Body of pancreas (tissue), 4 donors: ENCODE measurements around the gene GTPBP1. TPM values are rescaled to one million over a fixed set of nuclear protein-coding genes. Genes with fewer than 3 reads are reported as not detected.

Source experiments
- ATAC-seq: fragments of 150-250 bp; one replicate; pipeline ENCODE4 v1.9.1; 2016
- DNase-seq, 4 donors: peaks; one replicate each; pipeline ENCODE4 v3.0.0-alpha.2; 2019
- H3K27ac ChIP-seq, 4 donors: fragments of 200-600 bp; sonication (generic); 1 replicate in 3 of 4; 2 replicates in 1 of 4; pipeline versions ENCODE4 v1.5.1 to v1.6.1; 2016 to 2019; ENCODE audit warnings: mild to moderate bottlenecking in 1 of 4, mixed read lengths in 1 of 4, moderate library complexity in 1 of 4
- H3K27me3 ChIP-seq, 2 donors: fragments of 200-600 bp; sonication (generic); one replicate each; pipeline ENCODE4 v1.6.0; 2016; ENCODE audit warnings: mild to moderate bottlenecking in 1 of 2
- H3K36me3 ChIP-seq, 2 donors: fragments of 200-600 bp; sonication (generic); replicated peaks in 1 of 2; 2 replicates each; pipeline ENCODE4 v1.5.1; 2016; ENCODE audit warnings: low read depth in 2 of 2; ENCODE audit not compliant: insufficient read depth in 1 of 2
- H3K4me1 ChIP-seq: fragments of 200-600 bp; sonication (generic); one replicate; pipeline ENCODE4 v1.6.0; 2016
- H3K4me3 ChIP-seq, 2 donors: fragments of 200-600 bp; sonication (generic); 1 replicate in 1 of 2; 2 replicates in 1 of 2; pipeline ENCODE4 v1.5.1; 2016 to 2019
- H3K9me3 ChIP-seq, 3 donors: fragments of 200-600 bp; sonication (generic); 1 replicate in 2 of 3; 2 replicates in 1 of 3; pipeline ENCODE4 v1.5.1; 2016
- POLR2A ChIP-seq, 3 donors: fragments of 450-650 bp; IDR thresholded peaks; one replicate each; pipeline ENCODE4 v1.6.1; 2016; ENCODE audit warnings: antibody characterized with exemption in 3 of 3, mild to moderate bottlenecking in 2 of 3
- WGBS, 2 donors: methylation state at CpG; one replicate each; pipeline ENCODE4 v1.1.5; 2017; 5-methylcytosine and 5-hydroxymethylcytosine counted together
- intact Hi-C: fragments of 100-400 bp; cut with DNase I; formaldehyde crosslinking; loops from one replicate; pipeline ENCODE4 v1.15.1; 2023
- total RNA-seq, 2 donors: library from RNA; depleted of rRNA; stranded (reverse); fragments of >200 nt; gene quantifications; one replicate each; pipeline ENCODE4 v1.1.0, GENCODE V29; 2016
- TF ChIP-seq, protein P1 (sequence below), 7 experiments: fragments of 450-650 bp in 4 of 7; fragments of 200-600 bp in 3 of 7; sonication (generic) in 3 of 7; IDR thresholded peaks; one replicate each; pipeline ENCODE4 v1.5.1; 2016 to 2019; ENCODE audit warnings: antibody characterized with exemption in 7 of 7

The GTPBP1 gene
- total RNA-seq, 2 donors from 2014 or later, result 34.0 to 53.4 TPM

DNA sequence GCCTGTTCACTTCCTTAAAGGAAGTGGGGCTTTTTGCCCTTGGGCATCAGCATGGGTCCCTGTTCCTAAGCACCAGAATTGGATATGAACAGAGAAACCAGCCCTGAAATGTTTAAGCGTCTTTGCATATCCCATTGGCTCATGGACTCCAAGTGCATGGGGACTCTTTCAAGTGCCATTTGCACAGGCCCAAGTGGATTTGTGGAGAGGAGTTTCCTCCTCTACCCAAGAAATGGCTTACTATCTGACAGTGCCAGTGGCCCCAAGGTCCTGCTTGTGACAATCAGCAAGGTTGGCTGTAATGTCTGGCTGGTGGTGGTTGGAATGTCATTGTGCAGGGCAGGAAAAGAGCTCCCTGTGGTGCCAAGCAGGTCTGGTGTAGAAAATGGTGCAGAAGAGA lies 20.0 kb upstream of the GTPBP1 start:
- no peak for ATAC-seq
- peaks cover 12% of the 10 kb centered on the region for H3K4me1 ChIP-seq
- H3K27me3 ChIP-seq, result no peaks in the 10 kb centered on the region
- intact Hi-C loops, result no loop called here
- 67 to 90% methylated on average over 1 of the region's 1 CpG for WGBS, 2 donors
- DNase-seq, result no peak
- no peaks in the 10 kb centered on the region for H3K9me3 ChIP-seq
- H3K27ac ChIP-seq, result no peak overlapping the region
- peaks cover 0 to 24% of the 10 kb centered on the region in 2 donors for H3K36me3 ChIP-seq
- H3K4me3 ChIP-seq, result no peak overlapping the region
- TF ChIP-seq, protein P1, sequence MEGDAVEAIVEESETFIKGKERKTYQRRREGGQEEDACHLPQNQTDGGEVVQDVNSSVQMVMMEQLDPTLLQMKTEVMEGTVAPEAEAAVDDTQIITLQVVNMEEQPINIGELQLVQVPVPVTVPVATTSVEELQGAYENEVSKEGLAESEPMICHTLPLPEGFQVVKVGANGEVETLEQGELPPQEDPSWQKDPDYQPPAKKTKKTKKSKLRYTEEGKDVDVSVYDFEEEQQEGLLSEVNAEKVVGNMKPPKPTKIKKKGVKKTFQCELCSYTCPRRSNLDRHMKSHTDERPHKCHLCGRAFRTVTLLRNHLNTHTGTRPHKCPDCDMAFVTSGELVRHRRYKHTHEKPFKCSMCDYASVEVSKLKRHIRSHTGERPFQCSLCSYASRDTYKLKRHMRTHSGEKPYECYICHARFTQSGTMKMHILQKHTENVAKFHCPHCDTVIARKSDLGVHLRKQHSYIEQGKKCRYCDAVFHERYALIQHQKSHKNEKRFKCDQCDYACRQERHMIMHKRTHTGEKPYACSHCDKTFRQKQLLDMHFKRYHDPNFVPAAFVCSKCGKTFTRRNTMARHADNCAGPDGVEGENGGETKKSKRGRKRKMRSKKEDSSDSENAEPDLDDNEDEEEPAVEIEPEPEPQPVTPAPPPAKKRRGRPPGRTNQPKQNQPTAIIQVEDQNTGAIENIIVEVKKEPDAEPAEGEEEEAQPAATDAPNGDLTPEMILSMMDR (IDR thresholded peaks at IDR 0.05), result no peak
- TF ChIP-seq POLR2A (IDR thresholded peaks at IDR 0.05), result no peak

DNA sequence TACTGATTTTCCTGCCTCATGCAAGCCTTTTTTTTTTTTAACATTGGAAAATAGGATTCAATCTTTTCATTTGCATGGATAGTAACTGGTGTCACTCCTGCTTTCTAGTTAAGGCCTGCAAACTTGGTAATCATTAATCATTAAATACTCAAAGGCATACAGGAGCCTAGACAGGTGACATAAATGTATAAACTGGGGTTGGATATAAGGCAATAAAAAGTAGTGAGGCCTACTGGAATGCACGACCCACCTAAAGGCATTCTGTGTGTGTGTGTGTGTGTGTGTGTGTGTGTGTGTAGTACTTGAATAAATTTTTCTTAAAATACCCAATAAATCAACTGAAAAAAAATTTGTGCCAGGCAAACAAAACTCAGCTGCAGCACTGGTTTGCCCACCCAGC lies 16.1 kb upstream of the GTPBP1 start:
- peaks cover 0 to 20% of the 10 kb centered on the region in 2 donors for H3K36me3 ChIP-seq
- ATAC-seq (no peak), DNase-seq (no peak)
- no peaks in the 10 kb centered on the region for H3K27me3 ChIP-seq
- H3K27ac ChIP-seq, result no peak overlapping the region
- H3K4me3 ChIP-seq, result no peak overlapping the region
- TF ChIP-seq, protein P1 (IDR thresholded peaks at IDR 0.05), result no peak
- no peak for TF ChIP-seq POLR2A (IDR thresholded peaks at IDR 0.05)
- 42 to 63% methylated on average over 1 of the region's 1 CpG for WGBS, 2 donors
- no peaks in the 10 kb centered on the region for H3K4me1 ChIP-seq
- intact Hi-C loops, result no loop called here
- H3K9me3 ChIP-seq, result no peaks in the 10 kb centered on the region

DNA sequence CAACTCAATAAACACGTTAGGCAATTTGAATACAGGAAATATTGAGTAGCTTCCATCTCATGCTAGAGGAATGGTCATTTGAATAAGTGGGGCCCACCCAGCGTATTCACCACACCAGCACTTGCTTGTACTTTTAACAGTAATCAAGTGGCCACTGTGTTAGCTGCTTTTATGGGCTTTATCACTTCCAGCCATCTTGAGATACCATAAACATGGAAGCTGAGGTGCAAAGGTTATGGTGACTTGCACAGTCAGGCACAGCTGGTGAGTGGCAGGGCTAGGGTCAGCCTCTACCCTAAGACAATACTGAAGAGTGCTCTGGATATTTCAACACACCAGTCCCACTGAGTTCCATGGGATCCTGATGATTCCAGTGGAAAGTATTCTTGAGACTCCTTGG lies 11.7 kb upstream of the GTPBP1 start:
- no peak for DNase-seq
- Histone ChIP-seq H3K4me3 (no peak overlapping the region), H3K36me3 (peaks cover 0 to 3% of the 10 kb centered on the region in 2 donors), H3K27me3 (no peaks in the 10 kb centered on the region), H3K9me3 (no peaks in the 10 kb centered on the region), H3K4me1 (peaks cover 36% of the 10 kb centered on the region), H3K27ac (peak overlapping the region in 1 of 4 donors; percentile 99)
- no peak for ATAC-seq
- WGBS, 2 donors, result 85 to 88% methylated on average over 2 of the region's 2 CpGs
- intact Hi-C loops, result no loop called here
- TF ChIP-seq, protein P1 (IDR thresholded peaks at IDR 0.05), result no peak
- TF ChIP-seq POLR2A (IDR thresholded peaks at IDR 0.05), result no peak

- no peak for TF ChIP-seq POLR2A (IDR thresholded peaks at IDR 0.05)
- TF ChIP-seq, protein P1 (IDR thresholded peaks at IDR 0.05), result no peak
- Histone ChIP-seq H3K36me3 (peaks cover 0 to 3% of the 10 kb centered on the region in 2 donors), H3K27me3 (no peaks in the 10 kb centered on the region), H3K4me3 (no peak overlapping the region), H3K27ac (peak overlapping the region in 2 of 4 donors; percentile 41 to 99), H3K4me1 (peaks cover 45% of the 10 kb centered on the region), H3K9me3 (no peaks in the 10 kb centered on the region)
- WGBS, 2 donors, result 69 to 72% methylated on average over 3 of the region's 3 CpGs
- intact Hi-C loops, result no loop called here
- ATAC-seq, result no peak
- no peak for DNase-seq
These were observed 10.8 kb upstream of the GTPBP1 start for GRCh38 chr22:38694940-38695339.
